ENCODE data around the gene AP3D1.

GRCh38 chr19:2189880-2190279 is 38.5 kb upstream of the AP3D1 start:
- TF ChIP-seq, protein P1, sequence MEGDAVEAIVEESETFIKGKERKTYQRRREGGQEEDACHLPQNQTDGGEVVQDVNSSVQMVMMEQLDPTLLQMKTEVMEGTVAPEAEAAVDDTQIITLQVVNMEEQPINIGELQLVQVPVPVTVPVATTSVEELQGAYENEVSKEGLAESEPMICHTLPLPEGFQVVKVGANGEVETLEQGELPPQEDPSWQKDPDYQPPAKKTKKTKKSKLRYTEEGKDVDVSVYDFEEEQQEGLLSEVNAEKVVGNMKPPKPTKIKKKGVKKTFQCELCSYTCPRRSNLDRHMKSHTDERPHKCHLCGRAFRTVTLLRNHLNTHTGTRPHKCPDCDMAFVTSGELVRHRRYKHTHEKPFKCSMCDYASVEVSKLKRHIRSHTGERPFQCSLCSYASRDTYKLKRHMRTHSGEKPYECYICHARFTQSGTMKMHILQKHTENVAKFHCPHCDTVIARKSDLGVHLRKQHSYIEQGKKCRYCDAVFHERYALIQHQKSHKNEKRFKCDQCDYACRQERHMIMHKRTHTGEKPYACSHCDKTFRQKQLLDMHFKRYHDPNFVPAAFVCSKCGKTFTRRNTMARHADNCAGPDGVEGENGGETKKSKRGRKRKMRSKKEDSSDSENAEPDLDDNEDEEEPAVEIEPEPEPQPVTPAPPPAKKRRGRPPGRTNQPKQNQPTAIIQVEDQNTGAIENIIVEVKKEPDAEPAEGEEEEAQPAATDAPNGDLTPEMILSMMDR (conservative IDR thresholded peaks at IDR 0.05 in 1 of 2, IDR thresholded peaks at IDR 0.05 in 1 of 2; ENCODE audit: extremely low read depth in 1 of 2, insufficient read depth in 1 of 2, low read depth in 1 of 2, low read length in 2 of 2), result no peak
- no peak for TF ChIP-seq EZH2 (IDR thresholded peaks at IDR 0.05; ENCODE audit: borderline replicate concordance, low read length)

Data from mammary epithelial cell (primary cell).